ENCODE data around the gene FGF18.

The FGF18 gene

DNA sequence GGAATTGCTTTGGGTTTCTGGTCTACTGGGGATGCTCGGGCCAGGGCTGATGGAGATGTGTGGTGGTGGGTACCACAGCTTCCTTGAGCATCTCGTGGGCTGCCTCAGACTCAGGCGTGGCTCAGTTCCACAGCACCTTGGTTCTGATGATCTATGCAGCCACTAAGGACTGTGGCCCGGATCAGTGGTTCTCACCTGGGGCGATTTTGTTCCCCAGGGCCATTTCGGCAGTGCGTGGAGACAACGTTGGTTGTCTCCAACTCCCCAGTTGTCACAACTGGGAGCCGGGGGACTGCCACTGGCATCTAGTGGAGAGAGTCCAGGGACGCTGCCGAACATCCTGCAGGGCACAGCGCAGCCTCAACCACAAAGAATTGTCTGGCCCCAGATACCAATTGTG, 47.7 kb downstream of the FGF18 start:
- TF ChIP-seq, protein P1, sequence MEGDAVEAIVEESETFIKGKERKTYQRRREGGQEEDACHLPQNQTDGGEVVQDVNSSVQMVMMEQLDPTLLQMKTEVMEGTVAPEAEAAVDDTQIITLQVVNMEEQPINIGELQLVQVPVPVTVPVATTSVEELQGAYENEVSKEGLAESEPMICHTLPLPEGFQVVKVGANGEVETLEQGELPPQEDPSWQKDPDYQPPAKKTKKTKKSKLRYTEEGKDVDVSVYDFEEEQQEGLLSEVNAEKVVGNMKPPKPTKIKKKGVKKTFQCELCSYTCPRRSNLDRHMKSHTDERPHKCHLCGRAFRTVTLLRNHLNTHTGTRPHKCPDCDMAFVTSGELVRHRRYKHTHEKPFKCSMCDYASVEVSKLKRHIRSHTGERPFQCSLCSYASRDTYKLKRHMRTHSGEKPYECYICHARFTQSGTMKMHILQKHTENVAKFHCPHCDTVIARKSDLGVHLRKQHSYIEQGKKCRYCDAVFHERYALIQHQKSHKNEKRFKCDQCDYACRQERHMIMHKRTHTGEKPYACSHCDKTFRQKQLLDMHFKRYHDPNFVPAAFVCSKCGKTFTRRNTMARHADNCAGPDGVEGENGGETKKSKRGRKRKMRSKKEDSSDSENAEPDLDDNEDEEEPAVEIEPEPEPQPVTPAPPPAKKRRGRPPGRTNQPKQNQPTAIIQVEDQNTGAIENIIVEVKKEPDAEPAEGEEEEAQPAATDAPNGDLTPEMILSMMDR (IDR thresholded peaks at IDR 0.05): no peak

DNA sequence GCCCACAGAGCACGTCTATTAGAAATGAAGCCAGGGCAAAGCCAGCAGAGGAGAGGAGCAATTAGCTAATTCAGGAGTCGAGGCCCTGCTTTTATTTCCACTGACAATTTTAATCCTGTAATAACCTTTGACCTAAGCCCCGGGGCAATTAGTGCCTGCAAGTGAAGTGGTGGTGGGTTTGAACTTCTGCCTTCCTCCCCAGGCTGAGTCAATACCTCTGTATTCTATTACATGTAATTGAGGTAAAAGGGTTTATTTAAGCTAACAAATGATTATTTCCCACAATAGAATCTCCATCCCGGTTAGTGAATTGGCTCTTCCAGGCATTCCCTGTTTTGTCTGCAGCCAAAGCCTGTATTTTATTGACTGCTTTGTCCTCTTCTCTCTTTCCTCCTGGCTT, 49.9 kb downstream of the FGF18 start:
- TF ChIP-seq, protein P1 (IDR thresholded peaks at IDR 0.05): no peak

DNA sequence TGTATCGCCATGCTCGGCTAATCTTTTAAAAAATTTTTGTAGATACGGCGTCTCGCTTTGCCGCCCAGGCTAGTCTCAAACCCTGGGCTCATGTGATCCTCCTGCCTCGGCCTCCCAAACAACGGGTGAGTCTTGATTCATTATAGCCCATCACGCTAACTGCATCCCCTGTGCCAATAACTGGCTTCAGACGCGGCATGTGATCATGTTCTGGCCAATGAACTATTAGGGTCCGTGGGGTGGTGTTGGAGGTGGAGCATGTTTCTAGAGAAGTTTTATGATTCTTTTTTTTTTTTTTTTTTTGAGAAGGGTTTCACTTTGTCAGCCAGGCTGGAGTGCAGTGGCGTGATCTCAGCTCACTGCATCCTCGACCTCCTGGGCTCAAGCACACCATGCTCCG, 51.0 kb downstream of the FGF18 start:
- TF ChIP-seq, protein P1 (IDR thresholded peaks at IDR 0.05): no peak

- TF ChIP-seq, protein P1 (IDR thresholded peaks at IDR 0.05): no peak
Observed at GRCh38 chr5:171474230-171474813, 54.9 kb downstream of the FGF18 start.

- TF ChIP-seq, protein P1 (IDR thresholded peaks at IDR 0.05): no peak
Observed at GRCh38 chr5:171475596-171475995, 56.1 kb downstream of the FGF18 start.

- TF ChIP-seq, protein P1 (IDR thresholded peaks at IDR 0.05): no peak
Observed at GRCh38 chr5:171476701-171477100, 57.3 kb downstream of the FGF18 start.

DNA sequence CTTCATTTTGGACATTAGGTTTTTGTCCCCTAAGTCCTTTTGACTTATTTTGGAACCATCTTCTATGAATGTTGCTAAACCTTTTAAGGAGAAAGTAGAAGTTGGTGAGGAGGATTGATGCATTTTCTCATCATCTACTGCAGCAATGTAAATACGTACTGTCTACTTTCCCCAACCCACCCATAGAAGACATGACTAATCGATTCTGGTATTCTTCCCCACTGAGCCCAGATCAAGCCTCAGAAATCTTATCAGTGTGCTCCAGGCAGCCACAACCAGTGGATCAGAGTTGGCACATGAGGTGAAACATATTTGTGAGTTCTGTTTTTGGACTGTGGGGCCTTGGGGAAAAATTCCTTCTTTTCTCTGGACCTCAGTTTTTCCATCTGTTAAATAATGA, 57.7 kb downstream of the FGF18 start:
- TF ChIP-seq, protein P1 (IDR thresholded peaks at IDR 0.05): no peak

- TF ChIP-seq, protein P1 (IDR thresholded peaks at IDR 0.05): no peak
Observed at GRCh38 chr5:171477666-171478065, 58.2 kb downstream of the FGF18 start.

Measured in LNCAP (cell line).